Neutrophil (primary cell): Measurements from ENCODE around the gene COL4A1.

Source experiments
- H3K27ac ChIP-seq: fragments of 200-600 bp; sonication (generic); 2 replicates; pipeline ENCODE4 v1.5.1; 2016; ENCODE audit warnings: mild to moderate bottlenecking, moderate library complexity
- H3K27me3 ChIP-seq: fragments of 200-600 bp; sonication (generic); 2 replicates; pipeline ENCODE4 v1.6.0; 2016; ENCODE audit warnings: mild to moderate bottlenecking
- H3K36me3 ChIP-seq: fragments of 200-600 bp; sonication (generic); 2 replicates; pipeline ENCODE4 v1.5.1; 2017
- H3K4me1 ChIP-seq, 2 experiments: fragments of 200-600 bp in 1 of 2; sonication (generic) in 1 of 2; 1 replicate in 1 of 2; 2 replicates in 1 of 2; pipeline versions ENCODE4 v1.5.1 to v1.6.1; 2013 to 2016; ENCODE audit warnings: low read depth in 1 of 2, low read length in 1 of 2, mild to moderate bottlenecking in 1 of 2, moderate library complexity in 1 of 2; ENCODE audit not compliant: control insufficient read depth in 1 of 2, insufficient read depth in 1 of 2
- H3K4me3 ChIP-seq, 2 experiments: fragments of 200-600 bp in 1 of 2; sonication (generic) in 1 of 2; 1 replicate in 1 of 2; 2 replicates in 1 of 2; pipeline ENCODE4 v1.5.1; 2013 to 2016; ENCODE audit warnings: low read depth in 1 of 2, low read length in 1 of 2, mild to moderate bottlenecking in 1 of 2, moderate library complexity in 1 of 2
- H3K9me3 ChIP-seq: fragments of 200-600 bp; sonication (generic); 2 replicates; pipeline ENCODE4 v1.5.1; 2016
- TF ChIP-seq, protein P1 (sequence below): fragments of 200-600 bp; sonication (generic); IDR thresholded peaks from 2 replicates; pipeline ENCODE4 v1.5.1; 2016; ENCODE audit warnings: antibody characterized with exemption

COL4A1 gene

DNA sequence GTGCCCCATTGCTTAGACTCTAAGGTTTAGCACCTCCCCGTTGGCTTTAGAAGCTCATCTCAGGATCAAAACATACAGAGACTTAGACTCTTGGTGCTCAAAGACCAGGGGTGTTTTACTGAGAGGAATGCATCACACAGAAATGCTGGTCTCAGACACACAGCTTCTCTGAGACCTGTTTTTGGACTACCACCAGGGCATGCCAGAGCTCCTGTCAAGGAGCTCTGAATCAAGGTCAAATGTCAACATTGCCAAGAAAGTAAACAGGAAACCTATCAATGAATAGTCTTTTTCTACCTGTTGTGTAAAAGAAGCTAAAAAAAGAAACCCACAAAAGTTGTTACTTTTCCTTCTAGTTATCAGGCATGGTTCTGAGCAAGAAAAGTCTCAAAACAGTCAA lies 149.2 kb downstream of the COL4A1 start:
- Histone ChIP-seq H3K27me3 (no peaks in the 10 kb centered on the region), H3K27ac (peak overlapping the region; percentile 66), H3K9me3 (no peaks in the 10 kb centered on the region), H3K4me1 (peaks cover 53 to 58% of the 10 kb centered on the region in 2 experiments), H3K4me3 (no peak overlapping the region), H3K36me3 (no peaks in the 10 kb centered on the region)
- TF ChIP-seq, protein P1, sequence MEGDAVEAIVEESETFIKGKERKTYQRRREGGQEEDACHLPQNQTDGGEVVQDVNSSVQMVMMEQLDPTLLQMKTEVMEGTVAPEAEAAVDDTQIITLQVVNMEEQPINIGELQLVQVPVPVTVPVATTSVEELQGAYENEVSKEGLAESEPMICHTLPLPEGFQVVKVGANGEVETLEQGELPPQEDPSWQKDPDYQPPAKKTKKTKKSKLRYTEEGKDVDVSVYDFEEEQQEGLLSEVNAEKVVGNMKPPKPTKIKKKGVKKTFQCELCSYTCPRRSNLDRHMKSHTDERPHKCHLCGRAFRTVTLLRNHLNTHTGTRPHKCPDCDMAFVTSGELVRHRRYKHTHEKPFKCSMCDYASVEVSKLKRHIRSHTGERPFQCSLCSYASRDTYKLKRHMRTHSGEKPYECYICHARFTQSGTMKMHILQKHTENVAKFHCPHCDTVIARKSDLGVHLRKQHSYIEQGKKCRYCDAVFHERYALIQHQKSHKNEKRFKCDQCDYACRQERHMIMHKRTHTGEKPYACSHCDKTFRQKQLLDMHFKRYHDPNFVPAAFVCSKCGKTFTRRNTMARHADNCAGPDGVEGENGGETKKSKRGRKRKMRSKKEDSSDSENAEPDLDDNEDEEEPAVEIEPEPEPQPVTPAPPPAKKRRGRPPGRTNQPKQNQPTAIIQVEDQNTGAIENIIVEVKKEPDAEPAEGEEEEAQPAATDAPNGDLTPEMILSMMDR, result no peak

DNA sequence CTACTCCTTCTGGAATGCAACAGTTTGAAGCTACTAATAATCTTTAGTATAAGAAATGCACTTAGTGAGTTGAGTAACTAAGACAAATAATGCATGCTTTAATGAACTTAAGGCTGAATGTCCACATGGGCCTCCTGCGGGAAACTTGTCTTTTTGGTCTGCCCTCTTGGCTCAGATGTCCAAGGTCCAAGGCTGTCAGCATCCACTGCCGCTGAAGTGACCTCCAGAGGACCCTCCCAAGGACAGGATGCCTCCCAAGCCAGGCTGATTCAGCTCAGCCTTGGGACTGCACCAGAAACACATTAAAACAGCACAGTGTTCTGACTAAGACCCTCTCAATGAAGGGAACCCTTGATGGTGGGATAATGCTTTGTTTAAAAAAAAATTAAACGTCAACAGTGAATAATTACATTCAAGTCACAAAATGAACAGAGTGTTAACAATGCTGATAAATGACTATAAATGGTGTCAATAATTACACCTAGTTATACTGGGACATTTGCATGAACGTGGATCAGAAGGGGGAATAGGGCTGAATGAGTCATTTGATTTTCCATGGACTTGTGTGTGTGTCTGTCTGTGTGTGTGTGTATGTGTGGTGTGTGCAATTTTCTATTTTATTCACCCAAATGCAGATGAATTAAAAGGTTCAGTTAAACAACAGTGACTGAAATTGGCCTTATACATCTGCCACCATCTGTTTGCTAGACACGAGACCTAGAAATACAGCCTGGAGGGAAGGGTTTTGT lies 150.5 kb downstream of the COL4A1 start:
- Histone ChIP-seq H3K4me3 (no peak overlapping the region), H3K27me3 (no peaks in the 10 kb centered on the region), H3K27ac (peak overlapping the region; percentile 66), H3K9me3 (no peaks in the 10 kb centered on the region), H3K4me1 (peaks cover 40 to 45% of the 10 kb centered on the region in 2 experiments), H3K36me3 (no peaks in the 10 kb centered on the region)
- TF ChIP-seq, protein P1, result no peak

DNA sequence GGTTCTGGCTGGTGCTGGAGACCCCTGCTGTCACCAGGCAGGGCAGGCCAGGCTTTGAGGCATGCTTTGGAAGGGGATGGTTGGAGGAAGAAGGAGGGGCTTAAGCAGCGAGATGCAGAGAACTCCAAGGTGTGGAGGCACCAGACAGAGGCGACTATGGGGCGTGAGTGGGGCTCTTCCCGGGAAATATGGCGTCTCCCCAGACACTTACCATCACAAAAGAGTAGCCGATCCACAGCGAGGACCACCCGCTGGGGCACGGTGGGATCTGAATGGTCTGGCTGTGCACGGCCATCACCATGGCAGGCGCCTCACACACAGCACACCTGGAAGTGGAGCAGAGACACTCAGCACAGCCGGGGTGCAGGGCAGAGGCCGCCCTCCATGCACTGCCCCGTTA lies 151.9 kb downstream of the COL4A1 start:
- peak overlapping the region; percentile 60 for H3K27ac ChIP-seq
- no peaks in the 10 kb centered on the region for H3K36me3 ChIP-seq
- TF ChIP-seq, protein P1, result no peak
- H3K9me3 ChIP-seq, result no peaks in the 10 kb centered on the region
- H3K4me1 ChIP-seq, result peaks cover 29 to 33% of the 10 kb centered on the region in 2 experiments
- no peak overlapping the region for H3K4me3 ChIP-seq
- H3K27me3 ChIP-seq, result no peaks in the 10 kb centered on the region

DNA sequence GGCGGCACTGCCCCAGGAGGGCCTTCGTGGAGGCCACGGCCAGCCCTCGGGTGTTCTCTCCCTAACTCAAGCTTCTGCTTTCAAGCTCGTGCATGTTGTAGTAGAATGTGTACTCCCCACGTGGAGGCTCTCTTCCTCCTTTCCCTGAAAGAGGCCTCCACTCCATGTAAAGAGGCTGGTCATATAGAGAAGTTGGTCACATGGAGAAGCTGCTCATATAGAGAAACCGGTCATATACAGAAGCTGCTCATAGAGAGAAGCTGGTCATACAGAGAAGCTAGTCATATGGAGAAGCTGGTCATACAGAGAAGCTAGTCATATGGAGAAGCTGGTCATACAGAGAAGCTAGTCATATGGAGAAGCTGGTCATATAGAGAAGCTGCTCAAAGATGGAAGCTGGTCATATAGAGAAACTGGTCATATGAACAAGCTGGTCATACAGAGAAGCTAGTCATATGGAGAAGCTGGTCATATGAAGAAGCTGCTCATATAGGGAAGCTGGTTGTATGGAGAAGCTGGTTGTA lies 152.5 kb downstream of the COL4A1 start:
- Histone ChIP-seq H3K9me3 (no peaks in the 10 kb centered on the region), H3K27ac (peak overlapping the region; percentile 60), H3K4me3 (no peak overlapping the region), H3K4me1 (peaks cover 23 to 28% of the 10 kb centered on the region in 2 experiments), H3K27me3 (no peaks in the 10 kb centered on the region), H3K36me3 (no peaks in the 10 kb centered on the region)
- TF ChIP-seq, protein P1, result no peak

DNA sequence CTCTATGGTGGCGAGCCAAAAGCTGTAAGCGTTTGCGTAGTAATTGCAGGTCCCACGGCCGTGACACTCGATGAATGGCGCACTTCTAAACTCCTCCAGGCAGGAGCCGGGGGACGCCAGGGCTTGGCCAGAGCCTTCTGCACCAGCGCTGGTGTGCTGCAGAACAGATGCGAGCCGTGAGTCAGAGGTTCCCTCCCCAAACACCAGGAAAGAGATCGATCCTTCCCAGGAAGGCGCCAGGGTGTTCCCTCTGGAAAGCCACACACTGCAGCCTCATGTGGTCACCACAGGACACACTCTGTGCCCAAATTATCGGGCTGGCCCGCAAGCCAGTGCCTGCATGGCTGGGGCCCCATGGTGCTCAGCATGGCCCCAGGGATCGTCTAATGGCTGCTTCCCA lies 154.6 kb downstream of the COL4A1 start:
- Histone ChIP-seq H3K4me3 (no peak overlapping the region), H3K36me3 (no peaks in the 10 kb centered on the region), H3K9me3 (no peaks in the 10 kb centered on the region), H3K4me1 (peaks cover 3 to 7% of the 10 kb centered on the region in 2 experiments), H3K27me3 (no peaks in the 10 kb centered on the region), H3K27ac (no peak overlapping the region)
- TF ChIP-seq, protein P1, result no peak
